CD4-positive, alpha-beta memory T cell (primary cell): ENCODE results near the gene LGR6. TPM values are rescaled to one million over a fixed set of nuclear protein-coding genes. Genes with fewer than 3 reads are reported as not detected.

Experiments used
- CTCF ChIA-PET: fragments of 350-600 bp; sonication (Branson Sonifier 250); formaldehyde crosslinking; loops from one replicate; lab custom pipeline; 2021; ENCODE audit warnings: inconsistent platforms; ENCODE audit not compliant: partially characterized antibody; lab: Charles Lee
- POLR2A ChIA-PET: fragments of 350-600 bp; sonication (Branson Sonifier 250); formaldehyde crosslinking; loops from one replicate; lab custom pipeline; 2021; ENCODE audit not compliant: partially characterized antibody; lab: Charles Lee
- DNase-seq, 5 donors: peaks; one replicate each; pipeline versions ENCODE4 v3.0.0 to v3.0.0-alpha.2; 2020 to 2022; ENCODE audit warnings: mixed read lengths in 1 of 5
- H3K27ac ChIP-seq: one replicate; pipeline ENCODE4 v1.7.0; 2013; ENCODE audit warnings: low read depth, low read length
- H3K27me3 ChIP-seq: 2 replicates; pipeline ENCODE4 v1.7.0; 2013; ENCODE audit warnings: mild to moderate bottlenecking, low read length, moderate library complexity; ENCODE audit not compliant: insufficient read depth
- H3K36me3 ChIP-seq: 2 replicates; pipeline ENCODE4 v1.7.0; 2013; ENCODE audit warnings: mild to moderate bottlenecking, low read length, moderate library complexity; ENCODE audit not compliant: insufficient read depth
- H3K4me1 ChIP-seq: 2 replicates; pipeline ENCODE4 v1.7.0; 2013; ENCODE audit warnings: mild to moderate bottlenecking, low read length, moderate library complexity; ENCODE audit not compliant: insufficient read depth
- H3K4me3 ChIP-seq, 2 donors: one replicate each; pipeline ENCODE4 v1.7.0; 2013; ENCODE audit warnings: low read length in 2 of 2, mild to moderate bottlenecking in 1 of 2
- H3K9me3 ChIP-seq, 2 donors: one replicate each; pipeline ENCODE4 v1.7.0; 2013; ENCODE audit warnings: low read length in 2 of 2, control low read depth in 1 of 2; ENCODE audit not compliant: control insufficient read depth in 1 of 2
- H3K27ac Mint-ChIP-seq, 7 donors: one replicate each; pipeline ENCODE4 v1.8.0; 2020 to 2021; ENCODE audit warnings: mixed read lengths in 7 of 7, mild to moderate bottlenecking in 6 of 7, inconsistent platforms in 3 of 7, moderate library complexity in 3 of 7
- H3K27me3 Mint-ChIP-seq, 2 donors: one replicate each; pipeline ENCODE4 v1.8.0; 2020 to 2021; ENCODE audit warnings: mixed read lengths in 2 of 2
- H3K36me3 Mint-ChIP-seq, 2 donors: one replicate each; pipeline ENCODE4 v1.8.0; 2020 to 2021; ENCODE audit warnings: mixed read lengths in 2 of 2, inconsistent platforms in 1 of 2, mild to moderate bottlenecking in 1 of 2
- H3K4me1 Mint-ChIP-seq, 4 donors: one replicate each; pipeline ENCODE4 v1.8.0; 2020 to 2021; ENCODE audit warnings: mixed read lengths in 4 of 4, mild to moderate bottlenecking in 1 of 4
- H3K4me3 Mint-ChIP-seq, 8 donors: one replicate each; pipeline ENCODE4 v1.8.0; 2020 to 2021; ENCODE audit warnings: mixed read lengths in 8 of 8, mild to moderate bottlenecking in 7 of 8, moderate library complexity in 6 of 8, inconsistent platforms in 3 of 8
- H3K9me3 Mint-ChIP-seq, 8 donors: one replicate each; pipeline ENCODE4 v1.8.0; 2020 to 2021; ENCODE audit warnings: mixed read lengths in 8 of 8, mild to moderate bottlenecking in 5 of 8, inconsistent platforms in 3 of 8, moderate library complexity in 1 of 8
- intact Hi-C: fragments of 100-400 bp; cut with micrococcal nuclease; formaldehyde crosslinking; loops from one replicate; pipeline ENCODE4 v1.15.1; 2023
- polyA plus RNA-seq, 2 donors: library from polyadenylated mRNA; unstranded; fragments of 300-500 nt; fragmentation: Illumina TruSeq; gene quantifications; one replicate each; pipeline ENCODE4 v1.2.3, GENCODE V29; 2021
- total RNA-seq, 2 experiments: library from RNA; stranded (reverse); gene quantifications; one replicate each; pipeline ENCODE4 v1.2.3, GENCODE V29; 2021

The LGR6 gene
- total and polyA plus RNA-seq, 4 experiments from 2014 or later = 0.16 to 0.33 (median 0.17) TPM; not detected in 1

GRCh38 chr1:202311875-202312635, 118.5 kb downstream of the LGR6 start:
- H3K4me3 Mint-ChIP-seq = no peak overlapping the region
- peak overlapping the region in 2 of 7 donors; percentile 6 to 12 for H3K27ac Mint-ChIP-seq
- Histone ChIP-seq H3K9me3 (no peaks in the 10 kb centered on the region), H3K27me3 (no peaks in the 10 kb centered on the region), H3K4me1 (no peaks in the 10 kb centered on the region), H3K36me3 (no peaks in the 10 kb centered on the region), H3K4me3 (no peak overlapping the region), H3K27ac (no peak overlapping the region)
- DNase-seq = no peak
- ChIA-PET CTCF (interaction anchor here (1.0 to 7.3 kb wide), 5 partner anchors 9 to 157 kb away, joined by 3 to 78 read pairs (median 5); partner anchors contain the start of gene LGR6), POLR2A (no interaction called here)
- intact Hi-C loops = no loop called here
- no peaks in the 10 kb centered on the region for H3K36me3 Mint-ChIP-seq
- H3K9me3 Mint-ChIP-seq = no peaks in the 10 kb centered on the region
- peaks cover 0 to 4% (median 0%) of the 10 kb centered on the region in 4 donors for H3K4me1 Mint-ChIP-seq
- peaks cover 0 to 4% of the 10 kb centered on the region in 2 donors for H3K27me3 Mint-ChIP-seq

- no peaks in the 10 kb centered on the region for H3K36me3 ChIP-seq
- peak overlapping the region in 2 of 7 donors; percentile 25 to 26 for H3K27ac Mint-ChIP-seq
- ChIA-PET POLR2A (no interaction called here), CTCF (interaction anchor here (0.9 to 7.3 kb wide), 12 partner anchors 8 to 126 kb away, joined by 3 to 78 read pairs (median 5); partner anchors contain the start of gene LGR6)
- H3K9me3 ChIP-seq = no peaks in the 10 kb centered on the region
- DNase-seq = peak; percentile 59 to 72 (median 68)
- H3K27me3 ChIP-seq = no peaks in the 10 kb centered on the region
- no peaks in the 10 kb centered on the region for H3K4me1 ChIP-seq
- intact Hi-C loops = loop anchor here (1.0 to 2.0 kb wide), 4 partner anchors 41 to 404 kb away; partner anchors contain the start of gene LGR6
- H3K27ac ChIP-seq = no peak overlapping the region
- H3K36me3 Mint-ChIP-seq = no peaks in the 10 kb centered on the region
- no peak overlapping the region for H3K4me3 Mint-ChIP-seq
- no peak overlapping the region for H3K4me3 ChIP-seq
- peaks cover 0 to 4% of the 10 kb centered on the region in 2 donors for H3K27me3 Mint-ChIP-seq
- H3K9me3 Mint-ChIP-seq = no peaks in the 10 kb centered on the region
- H3K4me1 Mint-ChIP-seq = peaks cover 0 to 4% (median 0%) of the 10 kb centered on the region in 4 donors
These were observed 122.1 kb downstream of the LGR6 start for GRCh38 chr1:202315576-202316168.

GRCh38 chr1:202316186-202316585, 122.6 kb downstream of the LGR6 start:
- no peaks in the 10 kb centered on the region for H3K4me1 ChIP-seq
- ChIA-PET POLR2A (no interaction called here), CTCF (interaction anchor here (0.8 to 7.3 kb wide), 15 partner anchors 8 to 127 kb away, joined by 3 to 78 read pairs (median 4); partner anchors contain the start of gene LGR6)
- no peaks in the 10 kb centered on the region for H3K9me3 ChIP-seq
- no peaks in the 10 kb centered on the region for H3K27me3 ChIP-seq
- no peak overlapping the region for H3K4me3 ChIP-seq
- H3K4me3 Mint-ChIP-seq = no peak overlapping the region
- DNase-seq = no peak
- peaks cover 0 to 4% of the 10 kb centered on the region in 2 donors for H3K27me3 Mint-ChIP-seq
- H3K27ac ChIP-seq = no peak overlapping the region
- H3K36me3 Mint-ChIP-seq = no peaks in the 10 kb centered on the region
- H3K36me3 ChIP-seq = no peaks in the 10 kb centered on the region
- no peaks in the 10 kb centered on the region for H3K9me3 Mint-ChIP-seq
- H3K27ac Mint-ChIP-seq = no peak overlapping the region
- intact Hi-C loops = no loop called here
- peaks cover 0 to 4% (median 0%) of the 10 kb centered on the region in 4 donors for H3K4me1 Mint-ChIP-seq

GRCh38 chr1:202317941-202318925, 124.6 kb downstream of the LGR6 start:
- Mint-ChIP-seq H3K36me3 (no peaks in the 10 kb centered on the region), H3K4me1 (peaks cover 0 to 2% (median 0%) of the 10 kb centered on the region in 4 donors), H3K9me3 (no peaks in the 10 kb centered on the region), H3K27me3 (peaks cover 0 to 4% of the 10 kb centered on the region in 2 donors), H3K4me3 (no peak overlapping the region), H3K27ac (no peak overlapping the region)
- Histone ChIP-seq H3K27ac (no peak overlapping the region), H3K9me3 (no peaks in the 10 kb centered on the region), H3K4me1 (no peaks in the 10 kb centered on the region), H3K36me3 (no peaks in the 10 kb centered on the region), H3K27me3 (no peaks in the 10 kb centered on the region), H3K4me3 (no peak overlapping the region)
- POLR2A ChIA-PET = no interaction called here
- CTCF ChIA-PET = interaction anchor here (0.5 to 7.3 kb wide), 6 partner anchors 12 to 163 kb away, joined by 3 to 78 read pairs (median 5); partner anchors contain the start of gene LGR6
- intact Hi-C loops = no loop called here
- DNase-seq = no peak

- H3K27me3 Mint-ChIP-seq = peaks cover 0 to 4% of the 10 kb centered on the region in 2 donors
- H3K27me3 ChIP-seq = no peaks in the 10 kb centered on the region
- POLR2A ChIA-PET = no interaction called here
- H3K4me3 ChIP-seq = no peak overlapping the region
- CTCF ChIA-PET = interaction anchor here (1.4 kb wide), 1 partner anchor 130 kb away, joined by 5 read pairs; no protein-coding TSS in a partner anchor
- DNase-seq = no peak
- H3K27ac Mint-ChIP-seq = peak overlapping the region in 2 of 7 donors; percentile 19 to 56
- H3K4me1 ChIP-seq = no peaks in the 10 kb centered on the region
- no peak overlapping the region for H3K4me3 Mint-ChIP-seq
- intact Hi-C loops = no loop called here
- H3K27ac ChIP-seq = no peak overlapping the region
- H3K9me3 Mint-ChIP-seq = no peaks in the 10 kb centered on the region
- no peaks in the 10 kb centered on the region for H3K9me3 ChIP-seq
- H3K36me3 Mint-ChIP-seq = no peaks in the 10 kb centered on the region
- H3K36me3 ChIP-seq = no peaks in the 10 kb centered on the region
- H3K4me1 Mint-ChIP-seq = peaks cover 0 to 2% (median 0%) of the 10 kb centered on the region in 4 donors
These were observed 125.9 kb downstream of the LGR6 start for GRCh38 chr1:202319381-202320080.

- intact Hi-C loops = no loop called here
- Mint-ChIP-seq H3K27me3 (peaks cover 0 to 4% of the 10 kb centered on the region in 2 donors), H3K27ac (no peak overlapping the region), H3K36me3 (no peaks in the 10 kb centered on the region), H3K4me1 (peaks cover 0 to 2% (median 0%) of the 10 kb centered on the region in 4 donors), H3K4me3 (no peak overlapping the region), H3K9me3 (no peaks in the 10 kb centered on the region)
- H3K27ac ChIP-seq = no peak overlapping the region
- ChIA-PET POLR2A (no interaction called here), CTCF (interaction anchor here (1.0 to 1.4 kb wide), 2 partner anchors 127 to 131 kb away, joined by 3 to 5 read pairs; partner anchors contain the start of gene LGR6)
- H3K9me3 ChIP-seq = no peaks in the 10 kb centered on the region
- H3K4me3 ChIP-seq = no peak overlapping the region
- no peak for DNase-seq
- no peaks in the 10 kb centered on the region for H3K27me3 ChIP-seq
- H3K4me1 ChIP-seq = no peaks in the 10 kb centered on the region
- no peaks in the 10 kb centered on the region for H3K36me3 ChIP-seq
These were observed 126.4 kb downstream of the LGR6 start for GRCh38 chr1:202320081-202320405.
